Measurements from ENCODE around the gene FGD4.

GRCh38 chr12:32517966-32518365, 118.6 kb downstream of the FGD4 start:
- no peak for TF ChIP-seq CTCF (IDR thresholded peaks at IDR 0.05)
- TF ChIP-seq POLR2A (IDR thresholded peaks at IDR 0.05) = no peak
